Measurements from ENCODE around the gene ZBTB6.
A peak's percentile ranks its signal among the peaks of the same experiment; 100 is the strongest.
"Not testable (repeated sequence)": the region's sequence is repeated elsewhere in the genome, so short reads cannot be mapped to it uniquely, and the experiment has no call there.

Gene ZBTB6

DNA sequence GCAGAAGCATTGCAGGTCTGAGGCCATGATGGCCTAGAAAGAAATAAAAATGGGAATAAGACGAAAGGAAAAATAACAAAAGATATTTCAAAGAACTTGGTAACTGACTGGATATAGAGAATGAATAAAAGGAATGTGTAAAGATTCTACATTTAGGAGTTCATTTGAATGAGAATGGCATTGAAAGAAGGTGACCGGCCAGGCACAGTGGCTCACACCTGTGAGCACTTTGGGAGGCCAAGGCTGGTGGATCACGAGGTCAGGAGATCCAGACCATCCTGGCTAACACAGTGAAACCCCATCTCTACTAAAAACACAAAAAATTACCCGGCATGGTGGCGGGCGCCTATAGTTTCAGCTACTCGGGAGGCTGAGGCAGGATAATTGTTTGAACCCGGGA is 9.6 kb upstream of the ZBTB6 start:
- no peak for DNase-seq

GRCh38 chr9:122918310-122918709 is 5.2 kb upstream of the ZBTB6 start:
- DNase-seq, result no peak

GRCh38 chr9:122912671-122912963 is 506 bp downstream of the ZBTB6 start:
- no peak for DNase-seq

DNA sequence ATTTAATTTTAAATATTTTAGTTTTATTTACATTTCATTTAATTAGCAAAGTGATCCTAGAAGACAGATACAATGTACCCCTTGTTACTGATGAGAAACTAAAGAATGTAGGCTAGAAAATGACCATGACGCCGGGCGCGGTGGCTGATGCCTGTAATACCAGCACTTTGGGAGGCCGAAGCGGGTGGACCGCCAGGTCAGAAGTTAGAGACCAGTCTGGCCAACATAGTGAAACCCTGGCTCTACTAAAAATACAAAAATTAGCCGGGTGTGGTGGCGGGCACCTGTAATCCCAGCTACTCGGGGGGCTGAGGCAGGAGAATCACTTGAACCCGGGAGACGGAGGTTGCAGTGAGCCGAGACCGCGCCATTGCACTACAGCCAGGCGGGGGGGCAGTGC is 7.0 kb downstream of the ZBTB6 start:
- DNase-seq, result not testable (repeated sequence)

DNA sequence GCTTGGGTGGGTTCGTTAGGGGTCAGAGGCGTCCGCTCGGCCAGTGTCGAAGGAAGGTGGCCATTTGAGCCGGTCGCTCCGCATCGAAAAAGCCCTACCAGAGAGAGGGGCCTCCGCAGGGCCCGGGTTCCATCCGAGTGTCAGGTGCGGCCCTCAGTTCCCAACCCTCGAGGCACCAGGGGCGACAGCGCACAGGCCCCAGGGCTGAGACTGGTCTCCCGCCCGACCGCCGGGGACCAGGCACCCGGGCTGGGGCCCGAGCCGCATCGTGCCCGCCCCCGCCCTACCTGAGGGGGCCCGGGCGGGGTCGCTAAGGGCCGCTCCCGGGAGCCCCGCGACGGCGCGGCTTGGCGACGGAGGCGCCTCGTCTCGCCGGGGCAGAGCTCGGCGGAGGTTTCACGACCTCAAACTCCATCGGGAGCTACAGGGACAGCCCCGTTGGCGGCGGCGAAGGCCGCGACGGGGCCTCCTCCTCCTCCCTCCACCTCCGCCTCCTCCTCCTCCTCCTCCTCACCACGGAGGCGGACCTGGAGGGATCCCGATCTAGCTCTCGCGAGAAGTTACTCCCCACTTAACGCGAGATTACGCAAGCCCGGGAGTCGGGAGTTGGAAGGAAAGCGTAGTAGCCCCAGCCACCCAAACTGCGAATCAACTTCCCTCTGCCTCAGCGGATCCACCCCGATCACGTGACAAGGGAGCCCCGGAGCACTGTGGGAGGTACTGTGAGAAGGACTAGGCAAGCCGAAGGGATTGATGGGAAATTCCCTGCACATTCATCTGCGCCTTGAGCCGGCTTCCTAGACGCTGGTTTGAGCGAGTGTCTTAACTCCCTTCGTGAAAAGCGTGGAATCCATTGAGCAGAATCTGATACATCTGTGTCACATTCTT is 8.1 kb downstream of the ZBTB6 start, which contains the start of gene RC3H2:
Gene RC3H2 (minus strand): TSS at position 537 of the 888 bp plus-strand sequence. CDS start 7,850 bp downstream, outside the sequence.
- DNase-seq, result peak; percentile 86 to 98

GRCh38 chr9:122904466-122904822 is 8.7 kb downstream of the ZBTB6 start:
- DNase-seq, result peak in 1 of 2 experiments; percentile 4

DNA sequence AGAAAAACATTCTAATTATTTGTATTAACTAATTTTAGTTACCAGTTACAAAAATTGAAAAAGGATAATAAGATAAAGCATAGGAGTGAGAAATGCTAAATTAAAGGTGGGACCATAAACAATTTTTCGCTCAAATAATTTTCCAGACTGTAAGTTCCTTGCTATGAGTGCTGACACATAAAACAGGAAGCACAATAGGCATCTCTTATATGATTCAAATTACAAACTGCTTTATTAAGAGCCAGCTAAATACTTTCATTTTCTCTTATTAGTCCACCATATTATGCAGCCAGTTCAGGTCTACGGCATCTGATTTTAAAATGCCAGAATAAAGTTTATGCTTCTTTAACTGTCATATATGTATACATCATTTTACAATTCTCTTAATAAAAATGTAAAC is 12.3 kb downstream of the ZBTB6 start:
- no peak for DNase-seq

DNA sequence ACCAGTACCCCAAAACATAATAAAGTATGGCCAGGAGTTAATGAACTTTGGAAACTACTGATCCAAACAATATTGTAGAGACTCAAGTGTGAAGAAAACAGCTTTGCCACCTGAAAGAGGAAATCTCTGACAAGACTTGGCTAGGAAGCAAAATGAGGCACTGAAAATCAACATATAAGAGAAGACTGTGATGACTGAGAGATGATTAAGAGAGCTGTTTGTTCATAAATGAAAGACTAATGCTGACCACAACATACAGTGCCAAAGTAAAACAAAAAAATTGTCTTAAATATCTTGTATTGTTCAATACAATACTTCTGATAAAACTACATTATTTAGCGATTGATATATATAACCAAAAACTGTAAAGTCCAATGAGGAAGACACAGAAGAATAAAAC is 15.2 kb downstream of the ZBTB6 start:
- DNase-seq, result no peak

- no peak for DNase-seq
Measured at GRCh38 chr9:122888480-122888879, 24.6 kb downstream of the ZBTB6 start.

GRCh38 chr9:122883125-122883524 is 30.0 kb downstream of the ZBTB6 start:
- no peak for DNase-seq

GRCh38 chr9:122879443-122879842 is 33.7 kb downstream of the ZBTB6 start:
- no peak for DNase-seq

DNA sequence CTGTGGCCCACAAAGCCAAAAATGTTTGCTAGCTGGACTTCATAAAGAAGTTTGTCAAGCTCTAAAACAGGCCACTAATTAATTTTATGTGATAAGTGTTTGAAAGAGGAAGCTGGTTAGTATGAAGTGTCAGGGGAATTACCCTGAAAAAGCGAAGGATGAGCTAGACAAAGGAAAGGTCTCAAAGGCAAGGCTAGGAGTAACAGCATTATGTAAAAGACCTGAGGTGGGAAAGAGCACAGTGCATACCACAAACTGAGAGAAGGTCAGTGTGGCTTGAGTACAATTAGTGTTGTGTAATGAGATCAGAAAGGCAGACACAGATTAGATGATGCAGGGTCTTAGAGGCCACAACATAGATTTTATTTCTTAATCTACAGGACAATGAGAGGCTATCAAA is 37.6 kb downstream of the ZBTB6 start:
- DNase-seq, result no peak

DNA sequence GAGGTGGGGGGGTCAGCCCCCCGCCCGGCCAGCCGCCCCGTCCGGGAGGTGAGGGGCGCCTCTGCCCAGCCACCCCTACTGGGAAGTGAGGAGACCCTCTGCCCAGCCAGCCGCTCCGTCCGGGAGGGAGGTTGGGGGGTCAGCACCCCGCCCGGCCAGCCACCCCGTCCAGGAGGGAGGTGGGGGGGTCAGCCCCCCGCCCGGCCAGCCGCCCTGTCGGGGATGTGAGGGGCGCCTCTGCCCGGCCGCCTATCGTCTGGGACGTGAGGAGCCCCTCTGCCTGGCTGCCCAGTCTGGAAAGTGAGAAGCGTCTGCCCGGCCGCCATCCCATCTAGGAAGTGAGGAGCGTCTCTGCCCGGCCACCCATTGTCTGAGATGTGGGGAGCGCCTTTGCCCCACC is 45.8 kb downstream of the ZBTB6 start:
- not testable (repeated sequence) for DNase-seq

- no peak for DNase-seq
Measured at GRCh38 chr9:122866079-122866478, 47.0 kb downstream of the ZBTB6 start.

GRCh38 chr9:122865300-122865699 is 47.8 kb downstream of the ZBTB6 start:
- DNase-seq, result no peak

DNA sequence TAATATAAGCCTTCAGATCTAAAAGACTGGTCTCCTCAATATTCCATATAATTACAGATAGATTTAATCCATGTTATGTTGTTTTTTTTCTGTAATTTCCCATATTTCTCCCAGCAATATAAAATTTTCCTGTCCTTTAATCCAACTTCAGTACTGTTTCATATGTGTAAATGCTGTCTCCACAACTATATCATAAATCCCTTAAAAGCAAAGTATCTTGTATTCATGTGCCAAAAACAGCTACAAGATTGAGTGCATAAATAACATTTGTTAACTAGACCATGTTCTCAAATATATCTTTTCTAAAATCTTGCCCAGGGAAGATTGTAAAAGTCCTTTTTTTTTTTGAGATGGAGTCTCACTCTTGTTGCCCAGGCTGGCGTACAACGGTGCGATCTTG is 49.7 kb downstream of the ZBTB6 start:
- no peak for DNase-seq

DNA sequence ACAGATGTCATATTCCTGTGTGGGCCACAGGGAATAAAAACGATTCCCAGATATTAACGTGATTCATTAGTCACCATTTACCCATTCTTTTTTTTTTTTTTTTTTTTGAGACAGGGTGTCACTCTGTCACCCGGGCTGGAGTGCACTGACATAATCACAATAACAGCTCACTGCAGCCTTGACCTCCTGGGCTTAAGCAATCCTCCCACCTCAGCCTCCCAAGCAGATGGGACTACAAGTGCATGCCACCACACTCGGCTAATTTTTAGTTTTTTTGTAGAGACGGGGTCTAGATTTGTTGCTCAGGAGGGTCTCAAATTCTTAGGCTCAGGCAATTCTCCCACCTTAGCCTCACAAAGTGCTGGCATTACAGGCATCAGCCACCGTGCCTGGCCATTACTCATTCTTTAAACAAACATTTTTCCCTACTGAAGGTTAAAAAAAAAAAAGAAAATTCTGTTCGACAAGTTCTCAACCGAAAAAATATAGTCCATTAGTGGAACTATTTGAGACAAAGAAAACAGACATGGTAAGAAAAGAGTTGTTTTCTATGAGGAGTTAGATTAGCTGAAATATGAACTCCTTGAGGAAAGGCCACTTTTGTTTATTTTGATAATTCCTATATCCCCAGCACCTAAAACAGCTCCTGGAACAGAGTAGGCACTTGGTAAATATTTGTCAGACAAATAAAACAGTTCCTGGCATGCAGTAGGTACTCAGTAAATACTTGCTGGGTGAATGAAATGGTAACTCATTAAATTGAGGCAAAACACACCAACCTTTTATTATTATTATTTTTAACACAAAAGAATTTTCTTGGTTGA is 52.6 kb downstream of the ZBTB6 start:
- DNase-seq, result no peak
